K562 (cell line): ENCODE results near the gene TIGD7. TPM values are rescaled to one million over a fixed set of nuclear protein-coding genes. Genes with fewer than 3 reads are reported as not detected.
A peak's percentile ranks its signal among the peaks of the same experiment; 100 is the strongest.

Experiments
- ASH1L ChIP-seq: fragments of 450-650 bp; IDR thresholded peaks from 2 replicates; pipeline ENCODE4 v1.6.1; 2018; ENCODE audit warnings: borderline replicate concordance, mild to moderate bottlenecking, low read depth; ENCODE audit not compliant: partially characterized antibody
- CBFA2T2 ChIP-seq: fragments of 450-650 bp; conservative IDR thresholded peaks from 2 replicates; pipeline ENCODE4 v1.6.1; 2017; ENCODE audit warnings: mild to moderate bottlenecking
- DMBX1 ChIP-seq: fragments of 250-450 bp; sonication (Bioruptor Pico); IDR thresholded peaks from 2 replicates; pipeline ENCODE4 v1.8.0; 2022; ENCODE audit warnings: inconsistent platforms, mild to moderate bottlenecking, moderate library complexity, borderline replicate concordance
- E2F3 ChIP-seq: fragments of 250-450 bp; sonication (Bioruptor Pico); IDR thresholded peaks from 2 replicates; pipeline ENCODE4 v1.4.0; 2020; ENCODE audit warnings: mild to moderate bottlenecking
- ETV1 ChIP-seq: fragments of 450-650 bp; conservative IDR thresholded peaks from 2 replicates; pipeline ENCODE4 v1.6.1; 2016; ENCODE audit warnings: missing genetic modification characterization, control low read depth, low read depth, missing compliant biosample characterization
- GABPA ChIP-seq: fragments of 200-800 bp; sonication (Bioruptor generic); conservative IDR thresholded peaks from 2 replicates; pipeline ENCODE4 v1.6.1; 2016; ENCODE audit warnings: low read depth, missing genetic modification characterization, missing compliant biosample characterization
- GABPB2 ChIP-seq: fragments of 250-450 bp; sonication (Bioruptor Pico); conservative IDR thresholded peaks from 2 replicates; pipeline ENCODE4 v1.5.1; 2021; ENCODE audit warnings: mild to moderate bottlenecking
- IFI16 ChIP-seq: fragments of 250-450 bp; sonication (Bioruptor Pico); IDR thresholded peaks from 2 replicates; pipeline ENCODE4 v2.1.2; 2022; ENCODE audit warnings: mild to moderate bottlenecking, inconsistent platforms
- MAFK ChIP-seq: IDR thresholded peaks from 2 replicates; pipeline ENCODE4 v1.6.1; 2011; ENCODE audit warnings: low read length, improper control_type of control experiment
- MBD2 ChIP-seq: sonication (generic); IDR thresholded peaks from 2 replicates; pipeline ENCODE4 v1.6.1; 2016; ENCODE audit warnings: low read depth, borderline replicate concordance
- MCM2 ChIP-seq: fragments of 450-650 bp; IDR thresholded peaks from 2 replicates; pipeline ENCODE4 v1.6.1; 2017; ENCODE audit warnings: low read depth, mild to moderate bottlenecking
- MCM5 ChIP-seq: fragments of 450-650 bp; IDR thresholded peaks from 2 replicates; pipeline ENCODE4 v1.6.1; 2016; ENCODE audit warnings: low read depth
- MEF2D ChIP-seq: conservative IDR thresholded peaks from 2 replicates; pipeline ENCODE4 v1.6.1; 2016; ENCODE audit warnings: low read depth, missing genetic modification characterization, missing compliant biosample characterization
- MYC ChIP-seq, 2 experiments: fragments of 250-450 bp in 1 of 2; sonication (Bioruptor Pico) in 1 of 2; IDR thresholded peaks; 2 replicates each; pipeline versions ENCODE4 v1.5.1 to v1.6.1; 2012 to 2021; ENCODE audit warnings: low read depth in 2 of 2, borderline replicate concordance in 1 of 2, improper control_type of control experiment in 1 of 2, low read length in 1 of 2, mild to moderate bottlenecking in 1 of 2, moderate library complexity in 1 of 2
- NR1H2 ChIP-seq: sonication (generic); formaldehyde crosslinking; IDR thresholded peaks from 2 replicates; pipeline ENCODE4 v1.4.0; 2020; ENCODE audit warnings: mild to moderate bottlenecking, missing genetic modification reagents
- POLR2H ChIP-seq: IDR thresholded peaks from 2 replicates; pipeline ENCODE4 v1.6.1; 2016; ENCODE audit warnings: missing genetic modification characterization, low read depth, mild to moderate bottlenecking, control low read depth, missing compliant biosample characterization, moderate library complexity
- RBM25 ChIP-seq: fragments of 200-400 bp; formaldehyde crosslinking; IDR thresholded peaks from 2 replicates; pipeline ENCODE4 v1.6.1; 2018; ENCODE audit warnings: low read length, low read depth, moderate library complexity; ENCODE audit not compliant: severe bottlenecking
- TRIM24 ChIP-seq, 2 experiments: fragments of 450-650 bp; IDR thresholded peaks; 2 replicates each; pipeline ENCODE4 v1.6.1; 2016
- ZNF184 ChIP-seq: sonication (generic); formaldehyde crosslinking; IDR thresholded peaks from 2 replicates; pipeline ENCODE4 v1.5.0; 2020; ENCODE audit warnings: missing genetic modification reagents
- ZNF224 ChIP-seq: sonication (generic); formaldehyde crosslinking; IDR thresholded peaks from 2 replicates; pipeline ENCODE4 v1.8.0; 2022; ENCODE audit warnings: mild to moderate bottlenecking, missing genetic modification reagents
- polyA plus RNA-seq, 8 experiments: library from polyadenylated mRNA; depleted of rRNA in 4 of 8; stranded (reverse) in 5 of 8; unstranded in 3 of 8; fragments of >200 nt; fragmentation: Nextera tagmentation in 2 of 8; fragmentation: Illumina TruSeq in 1 of 8; extraction: Ambion mirVana in 2 of 8; extraction: Trizol in 1 of 8; gene quantifications; 2 replicates each; pipeline versions ENCODE4 v1.2.1 to v1.2.3, GENCODE V29; 2011 to 2014; ENCODE audit warnings: inconsistent platforms in 1 of 8, missing spikeins in 1 of 8
- total RNA-seq, 7 experiments: library from RNA; depleted of rRNA in 6 of 7; stranded (reverse); fragments of >200 nt in 6 of 7; fragmentation: Illumina TruSeq in 2 of 7; extraction: Trizol in 2 of 7; gene quantifications; 2 replicates each; pipeline versions ENCODE4 v1.2.1 to v1.2.3, GENCODE V29; 2011 to 2021; ENCODE audit warnings: low replicate concordance in 1 of 7
- TF ChIP-seq, protein P1 (sequence below): sonication (generic); formaldehyde crosslinking; IDR thresholded peaks from 2 replicates; pipeline ENCODE4 v1.8.1; 2022; ENCODE audit warnings: missing genetic modification reagents
- TF ChIP-seq, protein P2 (sequence below): fragments of 250-450 bp; sonication (Bioruptor Pico); IDR thresholded peaks from 2 replicates; pipeline ENCODE4 v1.8.0; 2022; ENCODE audit warnings: moderate library complexity, mild to moderate bottlenecking, inconsistent platforms
- TF ChIP-seq, protein P3 (sequence below): fragments of 250-450 bp; sonication (Bioruptor Pico); IDR thresholded peaks from 2 replicates; pipeline ENCODE4 v1.8.0; 2021; ENCODE audit warnings: borderline replicate concordance, mild to moderate bottlenecking, moderate library complexity; ENCODE audit not compliant: poor library complexity, severe bottlenecking
- TF ChIP-seq, protein P4 (sequence below): conservative IDR thresholded peaks from 2 replicates; pipeline ENCODE4 v1.6.1; 2011; ENCODE audit warnings: low read depth, mild to moderate bottlenecking, low read length; ENCODE audit not compliant: control insufficient read depth

The TIGD7 gene
- total and polyA plus RNA-seq, 9 of the 15 experiments (the other 6 are each of a cell fraction or from before 2014, with no cell fraction given), result 0.84 to 10.7 (median 6.7) TPM

DNA sequence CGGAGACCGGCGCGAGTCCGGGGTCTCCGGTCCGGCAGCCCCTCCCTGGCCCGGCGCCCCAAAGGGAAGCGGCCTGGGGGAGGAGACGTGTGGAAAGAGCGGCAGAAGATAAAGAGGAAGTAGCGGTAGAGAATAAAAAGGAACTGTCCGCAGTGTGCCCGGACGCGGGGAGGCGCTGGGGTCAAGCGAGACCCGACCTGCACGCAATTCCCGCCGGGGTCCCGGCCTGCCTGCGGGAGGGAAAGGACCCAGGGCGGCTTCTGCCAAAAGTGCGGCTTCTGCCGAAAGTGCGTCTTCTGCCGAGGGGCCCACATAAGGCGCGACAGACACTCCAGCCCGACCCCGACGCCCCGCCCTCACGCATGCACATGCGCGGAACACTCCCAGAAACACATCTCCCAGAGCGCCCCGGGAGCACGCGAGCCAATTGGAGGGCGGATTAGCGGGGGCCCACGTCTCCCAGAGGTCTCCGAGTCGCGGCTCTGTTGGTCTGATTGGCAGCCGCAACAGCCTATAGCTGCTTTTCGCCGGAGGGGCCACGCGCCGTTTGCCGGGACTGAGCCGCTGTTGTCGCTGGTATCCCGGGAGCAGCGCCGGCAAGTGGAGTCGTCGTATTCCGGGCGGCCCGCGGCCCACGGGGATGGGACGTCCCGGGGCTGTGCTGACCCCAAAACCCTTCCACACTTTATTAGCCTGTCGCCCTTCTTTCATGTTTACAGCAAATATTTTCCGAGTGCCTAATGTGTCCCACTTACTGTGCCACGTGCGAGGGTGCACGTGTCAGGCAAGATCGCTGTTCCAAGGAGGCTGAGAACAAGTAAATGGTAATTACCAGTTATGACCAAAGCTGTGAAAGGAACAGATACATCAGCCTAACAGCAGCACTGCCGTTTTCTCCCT, 40.8 kb downstream of the TIGD7 start (continued):
- TF ChIP-seq MBD2, result peak; percentile 91
- TF ChIP-seq NR1H2 (CRISPR knock-in tag), result peak; percentile 96; the same call in 1 of the 2 replicates
- TF ChIP-seq DMBX1 (CRISPR knock-in tag), result peak; percentile 72; the same call in 1 of the 2 replicates
- peak; percentile 71 for TF ChIP-seq ASH1L
- TF ChIP-seq MYC (IDR thresholded peaks at IDR 0.05; ENCODE audit: low read depth, low read length), result peak; percentile 93
- peak; percentile 80 for TF ChIP-seq MYC (CRISPR knock-in tag; IDR thresholded peaks at IDR 0.05; ENCODE audit: borderline replicate concordance, low read depth)
- peak; percentile 59; the same call in 1 of the 2 replicates for TF ChIP-seq E2F3 (CRISPR knock-in tag)
- no peak for TF ChIP-seq MCM5
- TF ChIP-seq MCM2, result no peak
- TF ChIP-seq, protein P1, sequence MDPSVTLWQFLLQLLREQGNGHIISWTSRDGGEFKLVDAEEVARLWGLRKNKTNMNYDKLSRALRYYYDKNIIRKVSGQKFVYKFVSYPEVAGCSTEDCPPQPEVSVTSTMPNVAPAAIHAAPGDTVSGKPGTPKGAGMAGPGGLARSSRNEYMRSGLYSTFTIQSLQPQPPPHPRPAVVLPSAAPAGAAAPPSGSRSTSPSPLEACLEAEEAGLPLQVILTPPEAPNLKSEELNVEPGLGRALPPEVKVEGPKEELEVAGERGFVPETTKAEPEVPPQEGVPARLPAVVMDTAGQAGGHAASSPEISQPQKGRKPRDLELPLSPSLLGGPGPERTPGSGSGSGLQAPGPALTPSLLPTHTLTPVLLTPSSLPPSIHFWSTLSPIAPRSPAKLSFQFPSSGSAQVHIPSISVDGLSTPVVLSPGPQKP (CRISPR knock-in tag), result no peak
- peak; percentile 62 for TF ChIP-seq ETV1 (tag)
- TF ChIP-seq, protein P2, sequence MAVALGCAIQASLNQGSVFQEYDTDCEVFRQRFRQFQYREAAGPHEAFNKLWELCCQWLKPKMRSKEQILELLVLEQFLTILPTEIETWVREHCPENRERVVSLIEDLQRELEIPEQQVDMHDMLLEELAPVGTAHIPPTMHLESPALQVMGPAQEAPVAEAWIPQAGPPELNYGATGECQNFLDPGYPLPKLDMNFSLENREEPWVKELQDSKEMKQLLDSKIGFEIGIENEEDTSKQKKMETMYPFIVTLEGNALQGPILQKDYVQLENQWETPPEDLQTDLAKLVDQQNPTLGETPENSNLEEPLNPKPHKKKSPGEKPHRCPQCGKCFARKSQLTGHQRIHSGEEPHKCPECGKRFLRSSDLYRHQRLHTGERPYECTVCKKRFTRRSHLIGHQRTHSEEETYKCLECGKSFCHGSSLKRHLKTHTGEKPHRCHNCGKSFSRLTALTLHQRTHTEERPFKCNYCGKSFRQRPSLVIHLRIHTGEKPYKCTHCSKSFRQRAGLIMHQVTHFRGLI, result no peak
- TF ChIP-seq GABPB2 (CRISPR knock-in tag), result no peak
- TF ChIP-seq GABPA (tag), result no peak; the same call in 1 of the 2 replicates
- TF ChIP-seq, protein P3, sequence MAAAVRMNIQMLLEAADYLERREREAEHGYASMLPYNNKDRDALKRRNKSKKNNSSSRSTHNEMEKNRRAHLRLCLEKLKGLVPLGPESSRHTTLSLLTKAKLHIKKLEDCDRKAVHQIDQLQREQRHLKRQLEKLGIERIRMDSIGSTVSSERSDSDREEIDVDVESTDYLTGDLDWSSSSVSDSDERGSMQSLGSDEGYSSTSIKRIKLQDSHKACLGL (CRISPR knock-in tag), result peak; percentile 71
- TF ChIP-seq POLR2H (tag), result peak; percentile 44; the same call in 1 of the 2 replicates
- TF ChIP-seq, protein P4, sequence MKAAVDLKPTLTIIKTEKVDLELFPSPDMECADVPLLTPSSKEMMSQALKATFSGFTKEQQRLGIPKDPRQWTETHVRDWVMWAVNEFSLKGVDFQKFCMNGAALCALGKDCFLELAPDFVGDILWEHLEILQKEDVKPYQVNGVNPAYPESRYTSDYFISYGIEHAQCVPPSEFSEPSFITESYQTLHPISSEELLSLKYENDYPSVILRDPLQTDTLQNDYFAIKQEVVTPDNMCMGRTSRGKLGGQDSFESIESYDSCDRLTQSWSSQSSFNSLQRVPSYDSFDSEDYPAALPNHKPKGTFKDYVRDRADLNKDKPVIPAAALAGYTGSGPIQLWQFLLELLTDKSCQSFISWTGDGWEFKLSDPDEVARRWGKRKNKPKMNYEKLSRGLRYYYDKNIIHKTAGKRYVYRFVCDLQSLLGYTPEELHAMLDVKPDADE, result peak; percentile 72; the same call in 1 of the 2 replicates
- TF ChIP-seq CBFA2T2, result no peak
- no peak for TF ChIP-seq MAFK
- peak; percentile 14 to 34; a peak in 1 of 4 replicates for TF ChIP-seq TRIM24 (IDR thresholded peaks at IDR 0.05)
- TF ChIP-seq RBM25, result peak; percentile 92
- peak; percentile 84; the same call in 1 of the 2 replicates for TF ChIP-seq ZNF224 (CRISPR knock-in tag)
- no peak for TF ChIP-seq IFI16 (CRISPR knock-in tag)
- no peak for TF ChIP-seq ZNF184 (CRISPR knock-in tag)
- TF ChIP-seq MEF2D (tag), result no peak
